Kidney (tissue), 14 donors: ENCODE data around the gene RPRD2. TPM values are rescaled to one million over a fixed set of nuclear protein-coding genes. Genes with fewer than 3 reads are reported as not detected.

Experiments
- DNase-seq, 5 donors: peaks; one replicate each; pipeline ENCODE4 v3.0.0-alpha.2; 2013 to 2020
- FAIRE-seq: peaks from 2 replicates; lab custom pipeline; 2012; peaks lifted over from hg19 to GRCh38; lab: Jason Lieb, UNC
- H3K27ac ChIP-seq, 2 donors: one replicate each; pipeline ENCODE4 v1.7.0; 2013; ENCODE audit warnings: low read depth in 2 of 2, low read length in 2 of 2, inconsistent platforms in 1 of 2
- H3K27me3 ChIP-seq: one replicate; pipeline ENCODE4 v1.7.1; 2013; ENCODE audit warnings: low read length, inconsistent platforms; ENCODE audit not compliant: control insufficient read depth, insufficient read depth
- H3K36me3 ChIP-seq, 3 donors: one replicate each; pipeline versions ENCODE4 v1.7.0 to v1.7.1; 2013; ENCODE audit warnings: low read length in 3 of 3, control low read depth in 1 of 3, inconsistent platforms in 1 of 3; ENCODE audit not compliant: insufficient read depth in 3 of 3, control insufficient read depth in 2 of 3
- H3K4me1 ChIP-seq, 3 donors: one replicate each; pipeline versions ENCODE4 v1.7.0 to v1.7.1; 2013; ENCODE audit warnings: low read length in 3 of 3, inconsistent platforms in 1 of 3, low read depth in 1 of 3; ENCODE audit not compliant: control insufficient read depth in 2 of 3, insufficient read depth in 2 of 3
- H3K4me3 ChIP-seq, 3 donors: one replicate each; pipeline versions ENCODE4 v1.7.0 to v1.8.1; 2013; ENCODE audit warnings: low read length in 3 of 3, control low read depth in 1 of 3, inconsistent platforms in 1 of 3
- H3K9ac ChIP-seq, 3 donors: one replicate each; pipeline versions ENCODE4 v1.7.0 to v1.7.1; 2013; ENCODE audit warnings: low read length in 3 of 3, control low read depth in 1 of 3, inconsistent platforms in 1 of 3
- H3K9me3 ChIP-seq, 3 donors: one replicate each; pipeline versions ENCODE4 v1.7.0 to v1.7.1; 2013; ENCODE audit warnings: low read length in 3 of 3, control low read depth in 1 of 3, inconsistent platforms in 1 of 3; ENCODE audit not compliant: control insufficient read depth in 2 of 3, insufficient read depth in 1 of 3
- intact Hi-C: fragments of 100-400 bp; cut with DNase I; formaldehyde crosslinking; loops from one replicate; pipeline ENCODE4 v1.11.1; 2022
- polyA plus RNA-seq: library from polyadenylated mRNA; stranded (reverse); fragments of 350-450 nt; fragmentation: Illumina TruSeq; extraction: RNeasy Lipid Tissue Mini Kit (QIAGEN cat#74804); gene quantifications from one replicate; pipeline ENCODE4 v1.2.3, GENCODE V29; 2014; ENCODE audit warnings: low read depth, low replicate concordance; ENCODE audit not compliant: insufficient read depth
- total RNA-seq: library from RNA; stranded (reverse); fragmentation: NEBNext Ultra II Directional; extraction: Animal tissue kit (Norgen Biotek cat#: 25700); gene quantifications from one replicate; pipeline ENCODE4 v1.2.1, GENCODE V29; 2021
- TF ChIP-seq, protein P1 (sequence below): IDR thresholded peaks from 3 replicates; pipeline ENCODE4 v1.5.1; 2012; ENCODE audit warnings: mild to moderate bottlenecking, moderate library complexity, borderline replicate concordance; ENCODE audit not compliant: insufficient read depth; ENCODE audit errors: extremely low read depth
- donor health status: control.
- donor health status: control.
- donor health status: control.
- donor health status: control.
- donor health status: control.
- donor health status: DM: yes; HTN: yes; CAD: no.
- donor health status: Normal renal cell carcinoma (clear cell type).

RPRD2 gene
- total and polyA plus RNA-seq, 2 donors from 2014 or later, result 9.1 to 40.4 TPM

DNA sequence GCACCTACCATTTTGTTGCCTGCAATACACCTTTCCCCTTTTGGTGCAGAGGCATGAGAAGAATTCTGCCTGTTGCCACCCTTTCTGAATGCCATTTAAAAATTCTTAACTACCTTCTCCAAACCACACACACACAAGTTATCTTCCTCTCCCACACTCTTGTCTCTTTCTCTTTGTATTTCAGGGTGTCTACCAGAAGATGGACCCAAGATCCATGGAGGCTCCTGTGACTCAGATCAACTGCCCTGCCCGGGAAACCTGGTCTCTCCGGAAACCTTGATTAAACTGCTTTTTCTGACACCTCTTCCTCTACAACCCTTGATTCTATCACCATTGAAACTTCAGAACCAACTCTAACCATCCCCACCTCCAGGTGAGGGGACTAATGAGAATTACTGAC, 120.9 kb downstream of the RPRD2 start:
- no peak overlapping the region for H3K4me3 ChIP-seq
- TF ChIP-seq, protein P1, sequence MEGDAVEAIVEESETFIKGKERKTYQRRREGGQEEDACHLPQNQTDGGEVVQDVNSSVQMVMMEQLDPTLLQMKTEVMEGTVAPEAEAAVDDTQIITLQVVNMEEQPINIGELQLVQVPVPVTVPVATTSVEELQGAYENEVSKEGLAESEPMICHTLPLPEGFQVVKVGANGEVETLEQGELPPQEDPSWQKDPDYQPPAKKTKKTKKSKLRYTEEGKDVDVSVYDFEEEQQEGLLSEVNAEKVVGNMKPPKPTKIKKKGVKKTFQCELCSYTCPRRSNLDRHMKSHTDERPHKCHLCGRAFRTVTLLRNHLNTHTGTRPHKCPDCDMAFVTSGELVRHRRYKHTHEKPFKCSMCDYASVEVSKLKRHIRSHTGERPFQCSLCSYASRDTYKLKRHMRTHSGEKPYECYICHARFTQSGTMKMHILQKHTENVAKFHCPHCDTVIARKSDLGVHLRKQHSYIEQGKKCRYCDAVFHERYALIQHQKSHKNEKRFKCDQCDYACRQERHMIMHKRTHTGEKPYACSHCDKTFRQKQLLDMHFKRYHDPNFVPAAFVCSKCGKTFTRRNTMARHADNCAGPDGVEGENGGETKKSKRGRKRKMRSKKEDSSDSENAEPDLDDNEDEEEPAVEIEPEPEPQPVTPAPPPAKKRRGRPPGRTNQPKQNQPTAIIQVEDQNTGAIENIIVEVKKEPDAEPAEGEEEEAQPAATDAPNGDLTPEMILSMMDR, result no peak
- H3K36me3 ChIP-seq, result peaks cover 4 to 6% (median 4%) of the 10 kb centered on the region in 3 donors
- no peak overlapping the region for H3K27ac ChIP-seq
- FAIRE-seq, result no peak
- DNase-seq, result no peak
- H3K9ac ChIP-seq, result no peak overlapping the region
- no peaks in the 10 kb centered on the region for H3K9me3 ChIP-seq
- intact Hi-C loops, result no loop called here
- no peaks in the 10 kb centered on the region for H3K27me3 ChIP-seq
- H3K4me1 ChIP-seq, result peaks cover 0 to 5% (median 0%) of the 10 kb centered on the region in 3 donors

DNA sequence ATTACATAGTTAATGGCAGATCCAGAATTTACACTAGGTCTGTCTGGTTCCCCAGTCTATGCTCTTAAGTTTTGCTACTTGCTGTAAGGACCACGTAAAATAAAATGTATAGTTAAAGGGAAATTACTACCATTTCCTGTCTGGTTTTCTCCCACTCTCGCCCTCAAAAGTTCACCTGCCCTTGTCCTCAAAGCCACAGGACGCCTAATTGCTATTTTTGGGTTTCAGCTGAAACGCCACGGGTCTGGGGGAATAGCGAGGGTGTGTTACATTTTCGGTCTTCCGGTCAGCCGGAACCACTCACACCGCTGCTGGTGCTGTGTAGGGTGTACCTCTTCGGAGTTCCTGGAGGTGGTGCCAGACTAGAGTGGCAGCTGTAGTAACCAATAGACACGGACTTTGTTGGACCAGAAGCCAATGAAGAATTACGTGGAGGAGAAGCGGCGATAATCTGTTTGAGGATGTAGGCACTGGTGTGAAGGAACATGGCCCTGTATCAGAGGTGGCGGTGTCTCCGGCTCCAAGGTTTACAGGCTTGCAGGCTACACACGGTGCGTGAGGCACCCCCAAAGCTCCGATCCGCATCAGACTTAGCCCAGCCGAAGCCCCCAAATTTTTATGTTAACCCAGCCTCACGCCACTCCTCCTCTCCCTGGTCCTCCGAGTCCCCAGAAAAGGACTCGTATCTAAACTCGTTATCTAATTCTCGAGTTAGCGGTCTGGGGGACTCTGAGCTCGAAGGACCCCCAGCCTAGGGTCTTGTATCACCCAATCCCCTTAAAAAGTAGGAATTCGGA, 123.2 kb downstream of the RPRD2 start, which contains the start of gene TARS2:
Gene TARS2, plus strand, starts transcription at position 454 of the 797 bp plus-strand sequence. Its CDS starts 32 bp downstream, at position 486.
- TF ChIP-seq, protein P1, result peak; percentile 27
- no peaks in the 10 kb centered on the region for H3K9me3 ChIP-seq
- H3K27me3 ChIP-seq, result no peaks in the 10 kb centered on the region
- peaks cover 4 to 12% (median 11%) of the 10 kb centered on the region in 3 donors for H3K36me3 ChIP-seq
- H3K4me3 ChIP-seq, result peak within 1 kb of the TSS; percentile 74 to 98 (median 97)
- peak within 1 kb of the TSS in 1 of 2 donors; percentile 47 for H3K27ac ChIP-seq
- intact Hi-C loops, result no loop called here
- H3K9ac ChIP-seq, result peak within 1 kb of the TSS; percentile 83 to 97 (median 93)
- peaks cover 0 to 5% (median 0%) of the 10 kb centered on the region in 3 donors for H3K4me1 ChIP-seq
- DNase-seq, result peak; percentile 94 to 99 (median 99)
- peak; percentile 82 for FAIRE-seq

DNA sequence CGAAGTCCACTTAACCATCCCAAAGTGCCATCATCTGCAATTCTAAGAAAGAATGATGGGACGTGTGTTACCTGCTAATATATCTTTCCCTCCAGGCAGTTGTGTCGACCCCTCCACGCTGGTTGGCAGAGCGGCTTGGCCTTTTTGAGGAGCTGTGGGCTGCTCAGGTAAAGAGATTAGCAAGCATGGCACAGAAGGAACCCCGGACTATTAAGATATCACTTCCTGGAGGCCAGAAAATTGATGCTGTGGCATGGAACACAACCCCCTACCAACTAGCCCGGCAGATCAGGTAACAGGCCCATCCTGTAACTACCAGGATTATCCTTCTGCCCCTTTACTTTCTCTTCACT, 123.8 kb downstream of the RPRD2 start:
- H3K36me3 ChIP-seq, result peaks cover 4 to 15% (median 11%) of the 10 kb centered on the region in 3 donors
- no peak for FAIRE-seq
- no peaks in the 10 kb centered on the region for H3K9me3 ChIP-seq
- peak overlapping the region in 1 of 2 donors; percentile 20 for H3K27ac ChIP-seq
- peak overlapping the region; percentile 74 to 98 (median 97) for H3K4me3 ChIP-seq
- peak overlapping the region; percentile 83 to 93 (median 86) for H3K9ac ChIP-seq
- no peak for DNase-seq
- intact Hi-C loops, result no loop called here
- TF ChIP-seq, protein P1, result no peak
- H3K4me1 ChIP-seq, result peaks cover 0 to 5% (median 0%) of the 10 kb centered on the region in 3 donors
- no peaks in the 10 kb centered on the region for H3K27me3 ChIP-seq
